Neuronal stem cell (in vitro differentiated cells): Measurements from ENCODE around the gene LDLRAP1.

Experiments used
- DNase-seq: peaks from one replicate; pipeline ENCODE4 v3.0.0-alpha.2; 2013; ENCODE audit warnings: low spot score
- H2AFZ ChIP-seq: one replicate; pipeline ENCODE4 v1.6.1; 2013; ENCODE audit warnings: mild to moderate bottlenecking, low read length, inconsistent platforms
- H2AK5ac ChIP-seq: 2 replicates; pipeline ENCODE4 v1.6.1; 2013; ENCODE audit warnings: low read depth, mild to moderate bottlenecking, inconsistent platforms, low read length, moderate library complexity, mixed read lengths
- H2BK120ac ChIP-seq: 2 replicates; pipeline ENCODE4 v1.6.1; 2013; ENCODE audit warnings: low read depth, mild to moderate bottlenecking, inconsistent platforms, low read length, moderate library complexity, mixed read lengths
- H2BK12ac ChIP-seq: one replicate; pipeline ENCODE4 v1.6.1; 2013; ENCODE audit warnings: low read length, inconsistent platforms
- H2BK15ac ChIP-seq: 2 replicates; pipeline ENCODE4 v1.6.1; 2013; ENCODE audit warnings: mild to moderate bottlenecking, low read length, inconsistent platforms, mixed read lengths
- H2BK5ac ChIP-seq: one replicate; pipeline ENCODE4 v1.6.1; 2013; ENCODE audit warnings: inconsistent platforms, mild to moderate bottlenecking, low read length, moderate library complexity
- H3K14ac ChIP-seq: one replicate; pipeline ENCODE4 v1.6.1; 2013; ENCODE audit warnings: low read length, inconsistent platforms
- H3K18ac ChIP-seq: 2 replicates; pipeline ENCODE4 v1.6.1; 2013; ENCODE audit warnings: low read length, inconsistent platforms
- H3K23ac ChIP-seq: 2 replicates; pipeline ENCODE4 v1.6.1; 2013; ENCODE audit warnings: low read depth, mild to moderate bottlenecking, mixed read lengths, low read length, inconsistent platforms; ENCODE audit not compliant: poor library complexity
- H3K27ac ChIP-seq: replicated peaks from 3 replicates; pipeline ENCODE4 v1.5.1; 2013; ENCODE audit warnings: low read length, inconsistent platforms
- H3K27me3 ChIP-seq, 3 experiments: 2 replicates each; pipeline ENCODE4 v1.6.1; 2013; ENCODE audit warnings: low read length in 3 of 3, mild to moderate bottlenecking in 2 of 3, inconsistent platforms in 1 of 3, low read depth in 1 of 3, mixed read lengths in 1 of 3, moderate library complexity in 1 of 3; ENCODE audit not compliant: control insufficient read depth in 3 of 3, insufficient read depth in 3 of 3
- H3K36me3 ChIP-seq, 2 donors: replicated peaks in 1 of 2; 2 replicates each; pipeline ENCODE4 v1.6.1; 2013; ENCODE audit warnings: low read length in 2 of 2; ENCODE audit not compliant: control insufficient read depth in 2 of 2, insufficient read depth in 2 of 2
- H3K4ac ChIP-seq: 2 replicates; pipeline ENCODE4 v1.6.1; 2013; ENCODE audit warnings: inconsistent platforms, mild to moderate bottlenecking, low read length, moderate library complexity
- H3K4me1 ChIP-seq, 2 donors: 1 replicate in 1 of 2; 2 replicates in 1 of 2; pipeline ENCODE4 v1.6.1; 2013; ENCODE audit warnings: low read length in 2 of 2, low read depth in 1 of 2; ENCODE audit not compliant: control insufficient read depth in 2 of 2, insufficient read depth in 1 of 2
- H3K4me2 ChIP-seq: one replicate; pipeline ENCODE4 v1.6.1; 2013; ENCODE audit warnings: mild to moderate bottlenecking, low read length, inconsistent platforms; ENCODE audit not compliant: insufficient read depth, poor library complexity, severe bottlenecking
- H3K4me3 ChIP-seq, 2 donors: 2 replicates each; pipeline ENCODE4 v1.5.1; 2013; ENCODE audit warnings: low read length in 2 of 2, mild to moderate bottlenecking in 2 of 2, inconsistent platforms in 1 of 2, moderate library complexity in 1 of 2
- H3K79me1 ChIP-seq: one replicate; pipeline ENCODE4 v1.6.1; 2013; ENCODE audit warnings: low read depth, mild to moderate bottlenecking, inconsistent platforms, low read length, moderate library complexity
- H3K9ac ChIP-seq: one replicate; pipeline ENCODE4 v1.6.1; 2013; ENCODE audit warnings: mild to moderate bottlenecking, low read depth, low read length, inconsistent platforms; ENCODE audit not compliant: poor library complexity
- H3K9me3 ChIP-seq, 2 donors: replicated peaks in 1 of 2; 2 replicates each; pipeline versions ENCODE3 to v1.6.1; 2013; ENCODE audit warnings: low read length in 2 of 2, mild to moderate bottlenecking in 2 of 2, inconsistent platforms in 1 of 2, low read depth in 1 of 2, mixed read lengths in 1 of 2, moderate library complexity in 1 of 2; ENCODE audit not compliant: control insufficient read depth in 2 of 2, insufficient read depth in 1 of 2
- H4K8ac ChIP-seq: one replicate; pipeline ENCODE4 v1.6.1; 2013; ENCODE audit warnings: low read depth, mild to moderate bottlenecking, inconsistent platforms, low read length, moderate library complexity
- H4K91ac ChIP-seq: one replicate; pipeline ENCODE4 v1.6.1; 2013; ENCODE audit warnings: low read length, low read depth, mild to moderate bottlenecking, inconsistent platforms; ENCODE audit not compliant: poor library complexity
- WGBS, 2 donors: extraction: QIAGEN DNeasy Blood & Tissue Kit; methylation state at CpG; one replicate each; pipeline ENCODE4 v1.1.7; 2013; ENCODE audit warnings: missing lambda C conversion rate in 2 of 2, mixed read lengths in 1 of 2; ENCODE audit not compliant: insufficient read length in 2 of 2, insufficient replicate concordance in 1 of 2; ENCODE audit errors: extremely low coverage in 2 of 2; 5-methylcytosine and 5-hydroxymethylcytosine counted together

Gene LDLRAP1

DNA sequence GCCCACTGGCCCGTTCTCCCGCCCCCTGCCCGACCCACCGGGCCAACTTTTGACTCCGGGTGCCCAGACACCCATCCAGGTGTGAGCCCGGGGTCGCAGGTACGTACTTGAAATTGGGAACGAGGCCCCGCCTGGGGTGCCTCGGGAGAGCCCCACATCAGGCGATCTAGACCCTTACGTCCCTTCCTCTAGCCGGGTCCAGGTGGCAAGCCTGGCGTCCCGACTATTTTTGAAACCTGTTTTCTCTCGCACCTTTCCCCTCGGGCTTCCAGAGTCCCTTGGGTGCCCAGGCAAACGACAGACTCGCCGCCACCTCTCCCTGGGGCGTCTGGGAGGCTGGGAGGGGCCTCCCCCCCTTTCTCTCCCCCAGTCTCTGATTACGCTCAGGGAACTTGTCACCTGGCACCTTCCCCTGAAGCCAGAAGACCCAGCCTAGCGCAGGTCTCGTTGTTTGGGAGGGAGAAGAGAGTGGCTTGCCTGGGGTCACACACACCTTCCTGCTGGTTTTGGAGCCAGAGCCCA, 898 bp downstream of the LDLRAP1 start:
- Histone ChIP-seq H3K4me1 (peaks cover 4 to 11% of the 10 kb centered on the region in 2 donors), H2BK120ac (no peak overlapping the region), H3K4me3 (peak overlapping the region; percentile 67 to 90), H2AK5ac (peak overlapping the region; percentile 15), H3K36me3 (no peaks in the 10 kb centered on the region), H3K18ac (peak overlapping the region; percentile 95), H3K27ac (no peak overlapping the region), H4K91ac (no peak overlapping the region), H3K14ac (peak overlapping the region; percentile 1), H3K9me3 (no peaks in the 10 kb centered on the region), H4K8ac (no peak overlapping the region), H3K4me2 (peak overlapping the region; percentile 99), H3K4ac (no peak overlapping the region), H2BK12ac (peak overlapping the region; percentile 8), H2BK5ac (peak overlapping the region; percentile 34), H2AFZ (peak overlapping the region; percentile 95), H3K27me3 (peaks cover 0 to 20% (median 11%) of the 10 kb centered on the region in 3 experiments), H3K9ac (peak overlapping the region; percentile 80), H2BK15ac (no peak overlapping the region), H3K23ac (peak overlapping the region; percentile 90), H3K79me1 (no peaks in the 10 kb centered on the region)
- WGBS, 2 donors: no CpG with 5 or more reads among the region's 25 CpGs
- DNase-seq: no peak

DNA sequence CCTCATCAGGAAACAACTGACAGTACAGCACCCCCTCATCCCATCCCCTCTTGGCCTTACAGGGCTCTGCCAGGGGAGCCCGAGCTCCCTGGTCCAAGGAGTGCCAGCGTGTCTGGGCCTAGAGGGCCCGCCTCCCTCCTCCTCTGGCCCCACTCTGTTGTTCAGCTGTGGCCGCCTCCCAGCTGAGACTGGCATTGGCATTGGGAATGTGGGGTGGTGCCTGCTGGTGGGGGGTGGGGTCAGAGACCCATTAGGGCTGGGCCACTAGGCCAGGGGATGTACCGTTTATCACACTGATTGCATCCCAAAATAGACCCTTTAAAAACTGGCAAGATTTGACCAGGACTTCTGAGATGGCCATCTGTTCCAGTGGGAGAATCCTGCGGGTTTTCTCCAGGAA, 1.4 kb downstream of the LDLRAP1 start:
- H4K91ac ChIP-seq: no peak overlapping the region
- H3K79me1 ChIP-seq: no peaks in the 10 kb centered on the region
- no peak overlapping the region for H2BK5ac ChIP-seq
- DNase-seq: no peak
- H3K23ac ChIP-seq: peak overlapping the region; percentile 45
- H2AK5ac ChIP-seq: no peak overlapping the region
- no peaks in the 10 kb centered on the region for H3K36me3 ChIP-seq
- no peak overlapping the region for H3K18ac ChIP-seq
- H2BK12ac ChIP-seq: no peak overlapping the region
- no peak overlapping the region for H2BK120ac ChIP-seq
- no CpG with 5 or more reads among the region's 6 CpGs for WGBS, 2 donors
- H3K4me1 ChIP-seq: peaks cover 4 to 11% of the 10 kb centered on the region in 2 donors
- H3K14ac ChIP-seq: no peak overlapping the region
- H4K8ac ChIP-seq: no peak overlapping the region
- no peak overlapping the region for H3K9ac ChIP-seq
- H2BK15ac ChIP-seq: no peak overlapping the region
- H2AFZ ChIP-seq: no peak overlapping the region
- no peak overlapping the region for H3K4me2 ChIP-seq
- H3K9me3 ChIP-seq: no peaks in the 10 kb centered on the region
- no peak overlapping the region for H3K4ac ChIP-seq
- peak overlapping the region in 1 of 2 donors; percentile 67 for H3K4me3 ChIP-seq
- peaks cover 0 to 15% (median 11%) of the 10 kb centered on the region in 3 experiments for H3K27me3 ChIP-seq
- no peak overlapping the region for H3K27ac ChIP-seq

DNA sequence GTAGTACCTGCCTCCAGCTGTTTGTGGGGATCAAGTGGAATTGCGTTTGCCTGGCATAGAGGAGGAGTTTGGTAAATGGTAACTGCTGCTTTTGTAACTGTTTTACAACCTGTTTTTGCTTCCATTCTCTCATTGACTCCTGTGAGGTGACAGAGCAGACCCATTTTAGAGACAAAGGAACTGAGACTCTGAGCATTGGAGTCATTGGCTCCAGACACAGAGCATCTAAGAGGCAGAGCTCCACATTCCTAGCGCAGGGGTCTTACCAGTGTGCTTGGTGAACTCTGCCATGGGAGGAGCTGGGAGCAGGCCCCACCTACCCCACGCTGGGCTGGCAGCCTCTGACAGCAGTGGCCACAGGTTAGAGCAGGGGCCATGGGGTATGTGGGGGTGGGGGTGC, 2.4 kb downstream of the LDLRAP1 start:
- Histone ChIP-seq H3K18ac (no peak overlapping the region), H3K23ac (no peak overlapping the region), H3K36me3 (no peaks in the 10 kb centered on the region), H3K9ac (no peak overlapping the region), H4K8ac (no peak overlapping the region), H2BK15ac (no peak overlapping the region), H2AK5ac (no peak overlapping the region), H3K14ac (no peak overlapping the region), H3K27me3 (peaks cover 0 to 11% (median 9%) of the 10 kb centered on the region in 3 experiments), H3K27ac (no peak overlapping the region), H2BK5ac (no peak overlapping the region), H3K9me3 (peaks cover 0 to 1% of the 10 kb centered on the region in 2 donors), H3K4me1 (peaks cover 4 to 10% of the 10 kb centered on the region in 2 donors), H2BK12ac (no peak overlapping the region), H2BK120ac (no peak overlapping the region), H3K79me1 (no peaks in the 10 kb centered on the region), H3K4me2 (no peak overlapping the region), H4K91ac (no peak overlapping the region), H3K4me3 (no peak overlapping the region), H2AFZ (no peak overlapping the region), H3K4ac (no peak overlapping the region)
- WGBS, 2 donors: no CpG with 5 or more reads among the region's 3 CpGs
- no peak for DNase-seq

DNA sequence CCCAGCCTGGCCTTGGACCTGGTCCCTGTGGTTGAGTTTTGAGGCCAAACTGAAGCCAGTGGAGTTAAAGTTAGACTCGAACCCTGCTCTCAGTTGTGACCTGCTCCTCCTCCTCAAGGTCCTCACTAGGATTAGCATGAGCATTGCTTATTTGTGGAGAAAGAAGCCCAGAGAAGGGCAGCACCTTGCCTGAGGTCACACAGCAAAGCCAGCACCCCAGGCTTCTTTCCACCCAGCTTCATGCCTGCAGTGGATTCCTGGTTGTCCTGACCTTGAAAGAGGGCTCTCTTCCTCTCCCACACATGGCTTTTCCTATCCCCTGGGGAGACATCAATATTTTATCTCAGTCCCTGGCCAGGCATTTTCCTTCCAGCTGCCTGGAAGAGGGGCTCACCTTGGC, 2.8 kb downstream of the LDLRAP1 start:
- Histone ChIP-seq H2AK5ac (no peak overlapping the region), H3K23ac (no peak overlapping the region), H3K18ac (no peak overlapping the region), H4K91ac (no peak overlapping the region), H3K14ac (no peak overlapping the region), H3K4me2 (no peak overlapping the region), H2BK15ac (no peak overlapping the region), H3K4me3 (no peak overlapping the region), H4K8ac (no peak overlapping the region), H3K9me3 (peaks cover 0 to 1% of the 10 kb centered on the region in 2 donors), H3K27me3 (peaks cover 0 to 11% (median 5%) of the 10 kb centered on the region in 3 experiments), H2BK5ac (no peak overlapping the region), H3K9ac (no peak overlapping the region), H3K36me3 (no peaks in the 10 kb centered on the region), H3K4me1 (peaks cover 4 to 6% of the 10 kb centered on the region in 2 donors), H2BK120ac (no peak overlapping the region), H2AFZ (no peak overlapping the region), H3K79me1 (no peaks in the 10 kb centered on the region), H2BK12ac (no peak overlapping the region), H3K27ac (no peak overlapping the region), H3K4ac (no peak overlapping the region)
- WGBS, 2 donors: no CpG with 5 or more reads among the region's 1 CpG
- DNase-seq: no peak
